DOHH2 (cell line): ENCODE data around the gene POLN.

Source experiments
- H3F3A ChIP-seq: fragments of 200-600 bp; sonication (generic), shearing (Covaris generic); 2 replicates; pipeline ENCODE4 v1.6.0; 2016; ENCODE audit warnings: antibody characterized with exemption, mild to moderate bottlenecking; ENCODE audit not compliant: control insufficient read depth, insufficient read depth
- H3K27ac ChIP-seq: fragments of 200-600 bp; sonication (generic); 2 replicates; pipeline ENCODE4 v1.5.1; 2014; ENCODE audit warnings: low read depth, mild to moderate bottlenecking, low read length, moderate library complexity
- H3K27me3 ChIP-seq: fragments of 200-600 bp; sonication (generic); 2 replicates; pipeline ENCODE4 v1.6.1; 2014; ENCODE audit warnings: mild to moderate bottlenecking, low read length, mixed read lengths; ENCODE audit not compliant: control insufficient read depth
- H3K36me3 ChIP-seq: fragments of 200-600 bp; sonication (generic); 2 replicates; pipeline ENCODE4 v1.6.1; 2014; ENCODE audit warnings: mild to moderate bottlenecking, low read length, moderate library complexity, mixed read lengths; ENCODE audit not compliant: control insufficient read depth
- H3K4me1 ChIP-seq: fragments of 200-600 bp; sonication (generic); 2 replicates; pipeline ENCODE4 v1.6.1; 2014; ENCODE audit warnings: mild to moderate bottlenecking, low read length, mixed read lengths; ENCODE audit not compliant: control insufficient read depth
- H3K4me2 ChIP-seq: fragments of 200-600 bp; sonication (generic); 2 replicates; pipeline ENCODE4 v1.6.0; 2014; ENCODE audit warnings: mild to moderate bottlenecking, low read length, moderate library complexity
- H3K4me3 ChIP-seq: fragments of 200-600 bp; sonication (generic); 2 replicates; pipeline ENCODE4 v1.5.1; 2014; ENCODE audit warnings: mild to moderate bottlenecking, low read length, mixed read lengths
- H3K79me2 ChIP-seq: fragments of 200-600 bp; sonication (generic); 2 replicates; pipeline ENCODE4 v1.6.1; 2014; ENCODE audit warnings: mild to moderate bottlenecking, low read length, mixed read lengths; ENCODE audit not compliant: control insufficient read depth
- H3K9me2 ChIP-seq: fragments of 200-600 bp; sonication (generic); replicated peaks from 2 replicates; pipeline ENCODE4 v1.6.1; 2014; ENCODE audit warnings: mild to moderate bottlenecking, low read length, mixed read lengths; ENCODE audit not compliant: control insufficient read depth
- H3K9me3 ChIP-seq: fragments of 200-600 bp; sonication (generic); 2 replicates; pipeline ENCODE4 v1.6.1; 2014; ENCODE audit warnings: antibody characterized with exemption, low read length, mixed read lengths; ENCODE audit not compliant: control insufficient read depth, insufficient read depth
- H4K20me1 ChIP-seq: fragments of 200-600 bp; sonication (generic); 2 replicates; pipeline ENCODE4 v1.6.0; 2014; ENCODE audit warnings: low read depth, mild to moderate bottlenecking, antibody characterized with exemption, low read length, moderate library complexity; ENCODE audit not compliant: control insufficient read depth, insufficient read depth
- CTCF ChIP-seq: fragments of 200-600 bp; sonication (generic); IDR thresholded peaks from one replicate; pipeline ENCODE4 v1.5.1; 2014; ENCODE audit warnings: antibody characterized with exemption, mild to moderate bottlenecking, low read depth, low read length; ENCODE audit not compliant: poor library complexity, severe bottlenecking
- EZH2phosphoT487 ChIP-seq: fragments of 200-600 bp; sonication (generic); IDR thresholded peaks from 2 replicates; pipeline ENCODE4 v1.6.1; 2017; ENCODE audit warnings: borderline replicate concordance, mild to moderate bottlenecking, antibody characterized with exemption, low read length, moderate library complexity, mixed read lengths

POLN gene

GRCh38 chr4:2132438-2132837 lies 109.5 kb downstream of the POLN start:
- no peaks in the 10 kb centered on the region for H4K20me1 ChIP-seq
- H3K4me3 ChIP-seq, result no peak overlapping the region
- no peaks in the 10 kb centered on the region; the same call in 1 of the 2 replicates for H3K27me3 ChIP-seq
- TF ChIP-seq CTCF, result no peak
- no peaks in the 10 kb centered on the region for H3K9me2 ChIP-seq
- H3F3A ChIP-seq, result no peaks in the 10 kb centered on the region
- H3K36me3 ChIP-seq, result no peaks in the 10 kb centered on the region
- H3K27ac ChIP-seq, result no peak overlapping the region
- H3K4me2 ChIP-seq, result no peak overlapping the region
- no peaks in the 10 kb centered on the region for H3K79me2 ChIP-seq
- peaks cover 4% of the 10 kb centered on the region; the same call in 1 of the 2 replicates for H3K4me1 ChIP-seq
- H3K9me3 ChIP-seq, result peaks cover 14% of the 10 kb centered on the region

DNA sequence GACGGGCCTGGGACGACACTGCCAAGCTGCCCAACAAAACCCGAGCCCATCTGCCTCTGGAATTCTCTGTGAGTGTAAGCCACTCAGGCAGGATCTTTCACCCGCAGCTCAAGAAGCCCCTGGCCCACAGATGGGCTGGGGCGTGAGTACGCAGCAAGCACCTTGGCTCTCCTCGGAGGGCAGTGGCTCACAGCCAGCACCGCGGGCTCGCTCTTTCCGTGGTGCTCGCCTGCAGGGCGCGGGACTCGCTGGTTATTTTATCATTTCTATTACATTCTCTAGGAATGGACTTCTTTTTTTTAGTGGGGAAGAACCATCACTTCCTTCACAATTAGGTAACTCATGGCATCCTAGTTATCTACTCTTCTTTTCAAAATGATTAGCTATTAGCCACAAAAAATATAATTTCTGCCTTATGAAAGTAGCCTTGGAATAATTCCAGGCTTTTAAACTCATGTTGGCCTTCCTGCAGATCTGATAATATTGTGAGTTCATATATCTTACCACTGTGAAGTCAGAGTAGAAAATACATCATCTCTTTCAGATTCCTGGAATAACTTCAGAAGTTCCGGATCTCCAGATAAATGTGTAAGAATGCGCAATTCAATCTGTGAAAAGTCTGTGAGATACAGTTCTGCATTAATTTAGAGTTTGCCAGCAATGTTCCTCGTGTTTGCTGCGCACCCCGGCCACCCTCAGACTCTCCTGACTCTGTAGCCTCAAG lies 114.2 kb downstream of the POLN start:
- H3F3A ChIP-seq, result no peaks in the 10 kb centered on the region
- no peaks in the 10 kb centered on the region for H4K20me1 ChIP-seq

GRCh38 chr4:2126309-2127043 lies 115.4 kb downstream of the POLN start:
- Histone ChIP-seq H3K4me2 (no peak overlapping the region), H3K9me2 (no peaks in the 10 kb centered on the region), H3K79me2 (no peaks in the 10 kb centered on the region), H3K27me3 (no peaks in the 10 kb centered on the region), H4K20me1 (no peaks in the 10 kb centered on the region), H3K36me3 (no peaks in the 10 kb centered on the region), H3K9me3 (peaks cover under 1% of the 10 kb centered on the region; the same call in 1 of the 2 replicates), H3K4me3 (no peak overlapping the region), H3K27ac (no peak overlapping the region), H3K4me1 (no peaks in the 10 kb centered on the region), H3F3A (no peaks in the 10 kb centered on the region)
- no peak for TF ChIP-seq EZH2phosphoT487
- TF ChIP-seq CTCF, result no peak

More for the DNA sequence above, 114.2 kb downstream of the POLN start:
- TF ChIP-seq EZH2phosphoT487 (no peak), CTCF (no peak)
- Histone ChIP-seq H3K27me3 (no peaks in the 10 kb centered on the region; the same call in 1 of the 2 replicates), H3K4me2 (no peak overlapping the region), H3K36me3 (no peaks in the 10 kb centered on the region), H3K9me2 (no peaks in the 10 kb centered on the region), H3K9me3 (peaks cover 13% of the 10 kb centered on the region), H3K4me3 (no peak overlapping the region), H3K4me1 (no peaks in the 10 kb centered on the region), H3K27ac (no peak overlapping the region), H3K79me2 (no peaks in the 10 kb centered on the region)
